Measurements from ENCODE around the gene VWDE. TPM values are rescaled to one million over a fixed set of nuclear protein-coding genes. Genes with fewer than 3 reads are reported as not detected.
"Not testable (repeated sequence)": the region's sequence is repeated elsewhere in the genome, so short reads cannot be mapped to it uniquely, and the experiment has no call there.

The VWDE gene
- total and polyA plus RNA-seq, 2 donors = 0.06 to 6.7 TPM

DNA sequence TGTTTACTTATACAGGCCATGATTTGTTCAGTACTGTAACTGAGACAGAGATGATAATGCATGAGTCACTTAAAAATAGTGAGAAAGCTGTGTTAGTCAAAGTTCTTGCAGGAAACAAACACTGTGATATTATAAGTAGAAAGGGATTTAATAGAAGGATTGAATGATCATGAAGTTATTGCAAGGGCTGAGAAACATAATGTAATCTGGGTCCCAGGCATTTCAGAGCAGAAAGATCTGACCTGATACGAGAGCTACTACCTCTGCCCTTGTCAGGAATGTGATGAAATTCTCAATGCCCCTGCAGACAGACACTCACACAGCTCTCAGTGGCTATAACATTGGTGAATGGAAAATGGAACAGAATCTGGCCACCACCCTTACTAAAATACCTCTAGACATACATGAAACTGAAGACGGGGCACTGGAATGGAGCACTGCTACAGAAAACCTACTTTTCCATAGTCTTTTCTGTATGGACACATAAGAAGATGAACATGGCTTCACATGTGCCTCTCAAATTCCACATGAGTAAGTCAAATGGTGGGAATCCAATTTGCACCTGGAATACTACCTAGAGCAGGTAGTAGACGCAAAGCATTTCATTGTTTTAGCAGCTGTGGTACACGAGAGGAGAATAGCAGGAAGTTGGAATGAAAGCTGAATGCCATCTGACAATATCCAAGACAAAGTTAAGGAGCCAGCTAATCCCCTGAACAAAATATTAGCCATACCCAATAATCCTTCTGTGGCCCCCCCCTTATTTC is 19.1 kb upstream of the VWDE start:
- no peak overlapping the region for H3K27ac ChIP-seq (ENCODE audit: low read depth)
- 69% methylated on average over 4 of the region's 4 CpGs for WGBS
- H3K36me3 ChIP-seq (ENCODE audit: insufficient read depth) = no peaks in the 10 kb centered on the region
- no peak overlapping the region for H3K4me3 ChIP-seq (ENCODE audit: low read depth, low read length)
- H3K4me1 ChIP-seq (ENCODE audit: insufficient read depth) = no peaks in the 10 kb centered on the region
- no peak for DNase-seq (ENCODE audit: extremely low spot score)

GRCh38 chr7:12418452-12418851 is 14.8 kb upstream of the VWDE start:
- DNase-seq (ENCODE audit: extremely low spot score) = no peak
- H3K4me3 ChIP-seq (ENCODE audit: low read depth, low read length) = no peak overlapping the region
- no peak overlapping the region for H3K27ac ChIP-seq (ENCODE audit: low read depth)
- H3K36me3 ChIP-seq (ENCODE audit: insufficient read depth) = no peaks in the 10 kb centered on the region
- no peaks in the 10 kb centered on the region for H3K4me1 ChIP-seq (ENCODE audit: insufficient read depth)

- H3K36me3 ChIP-seq (ENCODE audit: insufficient read depth) = no peaks in the 10 kb centered on the region
- H3K4me1 ChIP-seq (ENCODE audit: insufficient read depth) = no peaks in the 10 kb centered on the region
- no peak overlapping the region for H3K4me3 ChIP-seq (ENCODE audit: low read depth, low read length)
- no peak for DNase-seq (ENCODE audit: extremely low spot score)
- H3K27ac ChIP-seq (ENCODE audit: low read depth) = no peak overlapping the region
Observed at GRCh38 chr7:12415072-12415471, 11.4 kb upstream of the VWDE start.

DNA sequence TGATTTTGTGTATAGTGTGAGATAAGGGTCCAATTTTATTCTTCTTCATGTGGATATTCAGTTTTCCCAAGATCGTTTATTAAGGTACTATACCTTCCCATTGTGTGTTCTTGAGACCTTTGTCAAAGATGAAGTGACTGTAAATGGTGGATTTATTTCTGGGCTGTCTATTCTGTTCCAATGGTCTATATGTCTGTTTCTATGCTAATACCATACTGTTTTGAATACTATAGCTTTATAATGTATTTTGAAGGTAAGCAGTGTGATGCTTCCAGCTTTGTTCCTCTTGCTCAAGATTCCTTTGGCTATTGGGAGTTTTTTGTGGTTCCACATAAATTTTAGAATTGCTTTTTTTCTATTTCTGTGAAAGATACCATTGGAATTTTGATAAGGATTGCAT is 8.7 kb upstream of the VWDE start:
- Histone ChIP-seq H3K27ac (ENCODE audit: low read depth) (no peak overlapping the region), H3K4me1 (ENCODE audit: insufficient read depth) (no peaks in the 10 kb centered on the region), H3K36me3 (ENCODE audit: insufficient read depth) (no peaks in the 10 kb centered on the region), H3K4me3 (ENCODE audit: low read depth, low read length) (no peak overlapping the region)
- DNase-seq (ENCODE audit: extremely low spot score) = no peak
- WGBS = 92% methylated on average over 1 of the region's 1 CpG

DNA sequence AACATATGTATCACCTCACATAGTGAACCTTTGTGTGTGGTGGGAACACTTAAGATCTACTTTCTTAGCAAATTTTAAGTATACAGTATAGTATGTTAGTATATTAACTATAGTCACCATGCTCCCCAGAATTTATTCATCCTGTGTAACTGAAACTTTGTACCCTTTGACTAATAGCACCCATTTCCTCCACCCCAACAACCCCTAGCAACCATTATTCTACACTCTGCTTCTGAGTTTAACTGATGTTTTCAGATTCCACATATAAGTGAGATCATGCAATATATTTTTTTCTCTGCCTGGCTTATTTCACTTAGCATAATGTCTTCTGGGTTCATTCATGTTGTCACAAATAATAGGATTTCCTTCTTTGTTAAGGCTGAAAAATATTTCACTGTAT is 6.9 kb upstream of the VWDE start:
- no peak overlapping the region for H3K4me3 ChIP-seq (ENCODE audit: low read depth, low read length)
- no peaks in the 10 kb centered on the region for H3K4me1 ChIP-seq (ENCODE audit: insufficient read depth)
- no peaks in the 10 kb centered on the region for H3K36me3 ChIP-seq (ENCODE audit: insufficient read depth)
- no peak overlapping the region for H3K27ac ChIP-seq (ENCODE audit: low read depth)
- no peak for DNase-seq (ENCODE audit: extremely low spot score)

DNA sequence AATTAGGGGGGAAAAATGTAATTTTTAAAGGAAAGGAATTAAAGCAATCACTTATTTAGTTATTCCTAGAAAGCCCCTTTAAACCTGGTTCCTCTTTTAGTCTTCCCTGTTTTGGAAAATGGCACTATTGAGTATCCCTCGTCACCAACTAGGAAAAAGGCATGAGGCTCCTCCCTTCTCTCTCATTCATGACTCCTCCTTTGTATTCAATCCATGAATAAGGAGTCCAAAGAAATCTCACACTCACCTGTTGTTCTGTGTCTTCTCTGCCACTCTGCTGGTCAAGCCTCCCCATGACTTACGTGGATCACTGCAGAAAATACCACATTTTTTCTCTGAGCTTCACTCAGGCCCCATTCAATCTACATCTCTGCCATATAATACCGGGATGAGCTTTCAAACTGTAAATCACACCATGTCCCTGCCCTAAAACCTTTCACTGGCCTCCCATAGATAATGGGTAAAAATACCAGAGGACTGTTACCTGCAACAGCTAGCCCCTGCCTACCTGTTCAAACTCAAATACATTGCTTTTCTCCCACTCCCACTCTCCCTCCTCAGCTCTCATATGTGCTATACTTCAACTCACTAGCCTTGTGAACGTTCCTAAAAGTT is 5.5 kb upstream of the VWDE start:
- Histone ChIP-seq H3K27ac (ENCODE audit: low read depth) (no peak overlapping the region), H3K4me1 (ENCODE audit: insufficient read depth) (no peaks in the 10 kb centered on the region), H3K4me3 (ENCODE audit: low read depth, low read length) (no peak overlapping the region), H3K36me3 (ENCODE audit: insufficient read depth) (no peaks in the 10 kb centered on the region)
- WGBS = 73% methylated on average over 4 of the region's 4 CpGs
- no peak for DNase-seq (ENCODE audit: extremely low spot score)

DNA sequence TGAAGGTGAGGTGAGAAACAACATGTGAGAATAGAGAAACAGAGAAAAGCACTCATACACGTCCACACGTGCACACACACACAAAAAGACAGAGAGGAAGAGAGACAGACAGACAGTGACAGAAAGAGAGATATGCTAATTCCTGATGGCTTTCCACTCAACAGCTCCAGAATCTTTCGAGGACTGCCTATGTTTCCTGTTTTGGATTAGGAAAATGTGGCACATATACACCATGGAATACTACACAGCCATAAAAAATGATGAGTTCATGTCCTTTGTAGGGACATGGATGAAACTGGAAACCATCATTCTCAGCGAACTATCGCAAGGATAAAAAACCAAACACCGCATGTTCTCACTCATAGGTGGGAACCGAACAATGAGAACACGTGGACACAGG is 4.0 kb upstream of the VWDE start:
- 94% methylated on average over 8 of the region's 8 CpGs for WGBS
- H3K4me1 ChIP-seq (ENCODE audit: insufficient read depth) = not testable (repeated sequence)

DNA sequence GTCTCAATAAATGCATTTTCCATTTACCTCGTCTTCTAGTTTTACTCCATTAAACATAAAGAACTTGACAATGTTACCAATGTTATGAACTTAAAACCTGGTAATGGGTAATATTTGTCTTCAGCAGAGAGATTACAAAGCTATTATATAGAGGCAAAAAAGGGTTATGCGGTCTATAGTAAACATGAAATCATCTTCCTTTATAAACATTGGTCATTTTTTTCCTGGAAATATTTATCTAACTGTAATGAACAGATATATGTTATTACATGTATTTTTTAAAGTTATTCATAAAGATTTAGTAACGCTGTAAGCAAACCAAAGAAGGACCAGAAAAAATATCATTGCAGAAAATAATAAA is 1.3 kb downstream of the VWDE start:
- WGBS = 71% methylated on average over 3 of the region's 3 CpGs

More for the DNA sequence above, 4.0 kb upstream of the VWDE start:
- H3K27ac ChIP-seq (ENCODE audit: low read depth); DNase-seq (ENCODE audit: extremely low spot score); H3K4me3 ChIP-seq (ENCODE audit: low read depth, low read length); H3K36me3 ChIP-seq (ENCODE audit: insufficient read depth): not testable (repeated sequence)

DNA sequence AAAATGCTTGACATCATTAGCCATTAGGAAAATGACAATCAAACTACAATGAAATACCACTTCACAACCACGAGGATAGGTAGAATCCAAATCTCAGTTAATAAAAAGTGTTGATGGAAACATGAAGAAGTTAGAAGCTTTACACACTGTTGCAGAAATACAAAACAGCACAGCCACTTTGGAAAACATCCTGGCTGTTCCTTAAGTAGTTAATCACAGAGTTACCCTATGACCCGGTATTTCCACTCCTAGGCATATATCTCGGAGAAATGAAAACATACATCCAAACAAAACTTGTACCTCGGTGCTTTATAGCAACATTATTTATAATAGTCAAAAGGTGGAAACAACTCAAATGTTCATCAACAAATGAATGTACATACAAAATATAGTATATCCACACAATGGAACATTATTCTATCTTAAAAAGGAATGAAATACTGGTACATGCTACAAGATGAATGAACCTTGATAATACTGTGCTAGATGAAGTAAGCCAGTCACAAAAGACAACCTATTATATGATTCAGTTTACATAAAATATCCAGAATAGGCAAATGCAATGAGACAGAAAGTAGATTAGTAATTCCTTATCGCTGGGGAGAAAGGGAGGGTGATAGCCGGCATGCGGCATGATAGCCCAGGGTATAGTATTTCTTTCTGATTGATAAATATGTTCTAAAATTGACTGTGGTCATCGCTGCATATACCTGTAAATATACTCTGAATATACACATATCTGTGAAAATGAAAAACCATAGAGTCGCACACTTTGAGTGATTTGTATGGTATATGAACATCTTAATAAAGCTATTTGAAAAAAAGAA is 1.9 kb downstream of the VWDE start:
- Histone ChIP-seq H3K27ac (ENCODE audit: low read depth) (no peak overlapping the region), H3K36me3 (ENCODE audit: insufficient read depth) (no peaks in the 10 kb centered on the region), H3K4me3 (ENCODE audit: low read depth, low read length) (no peak overlapping the region), H3K4me1 (ENCODE audit: insufficient read depth) (peaks cover 1% of the 10 kb centered on the region)
- no peak for DNase-seq (ENCODE audit: extremely low spot score)
- 86% methylated on average over 9 of the region's 9 CpGs for WGBS

More for the DNA sequence above, 1.3 kb downstream of the VWDE start:
- no peak for DNase-seq (ENCODE audit: extremely low spot score)
- H3K36me3 ChIP-seq (ENCODE audit: insufficient read depth) = no peaks in the 10 kb centered on the region
- no peak overlapping the region for H3K4me3 ChIP-seq (ENCODE audit: low read depth, low read length)
- H3K4me1 ChIP-seq (ENCODE audit: insufficient read depth) = peaks cover 1% of the 10 kb centered on the region
- H3K27ac ChIP-seq (ENCODE audit: low read depth) = no peak overlapping the region

- H3K36me3 ChIP-seq (ENCODE audit: insufficient read depth) = no peaks in the 10 kb centered on the region
- H3K4me3 ChIP-seq (ENCODE audit: low read depth, low read length) = no peak overlapping the region
- peaks cover 1% of the 10 kb centered on the region for H3K4me1 ChIP-seq (ENCODE audit: insufficient read depth)
- no peak for DNase-seq (ENCODE audit: extremely low spot score)
- no peak overlapping the region for H3K27ac ChIP-seq (ENCODE audit: low read depth)
Observed at GRCh38 chr7:12398186-12398585, 5.5 kb downstream of the VWDE start.

- Histone ChIP-seq H3K27ac (ENCODE audit: low read depth) (no peak overlapping the region), H3K36me3 (ENCODE audit: insufficient read depth) (no peaks in the 10 kb centered on the region), H3K4me3 (ENCODE audit: low read depth, low read length) (no peak overlapping the region), H3K4me1 (ENCODE audit: insufficient read depth) (no peaks in the 10 kb centered on the region)
- 97% methylated on average over 4 of the region's 4 CpGs for WGBS
- DNase-seq (ENCODE audit: extremely low spot score) = no peak
Observed at GRCh38 chr7:12397671-12398070, 6.0 kb downstream of the VWDE start.

- H3K27ac ChIP-seq (ENCODE audit: low read depth); DNase-seq (ENCODE audit: extremely low spot score); H3K4me1 ChIP-seq (ENCODE audit: insufficient read depth); H3K4me3 ChIP-seq (ENCODE audit: low read depth, low read length); H3K36me3 ChIP-seq (ENCODE audit: insufficient read depth): not testable (repeated sequence)
- WGBS = 94% methylated on average over 1 of the region's 1 CpG
Observed at GRCh38 chr7:12396670-12397069, 7.0 kb downstream of the VWDE start.

GRCh38 chr7:12391922-12392615 is 11.6 kb downstream of the VWDE start:
- Histone ChIP-seq H3K27ac (ENCODE audit: low read depth) (no peak overlapping the region), H3K4me1 (ENCODE audit: insufficient read depth) (no peaks in the 10 kb centered on the region), H3K36me3 (ENCODE audit: insufficient read depth) (no peaks in the 10 kb centered on the region), H3K4me3 (ENCODE audit: low read depth, low read length) (no peak overlapping the region)
- no peak for DNase-seq (ENCODE audit: extremely low spot score)
- 67% methylated on average over 5 of the region's 5 CpGs for WGBS
